Right ventricle myocardium superior (tissue), 1 donor: ENCODE results near the gene FITM2. TPM values are rescaled to one million over a fixed set of nuclear protein-coding genes. Genes with fewer than 3 reads are reported as not detected.
"Not testable (repeated sequence)": the region's sequence is repeated elsewhere in the genome, so short reads cannot be mapped to it uniquely, and the experiment has no call there.

ENCODE experiments used
- ATAC-seq: fragments of 200-7000 bp; cut with Tn5 transposase; one replicate; pipeline ENCODE4 v1.9.1; 2020; ENCODE audit warnings: mild to moderate bottlenecking; ENCODE audit not compliant: poor library complexity
- DNase-seq: peaks from one replicate; pipeline ENCODE4 v3.0.0-alpha.2; 2020
- intact Hi-C: fragments of 100-400 bp; cut with DNase I; formaldehyde crosslinking; loops from one replicate; pipeline ENCODE4 v1.11.2; 2022
- long read RNA-seq: library from polyadenylated mRNA; unstranded; transcript quantifications from one replicate; pipeline ENCODE4 v2.0.0, GENCODE V29; 2021
- total RNA-seq: library from RNA; stranded (reverse); fragmentation: NEBNext Ultra II Directional; extraction: Animal tissue kit (Norgen Biotek cat#: 25700); gene quantifications from one replicate; pipeline ENCODE4 v1.2.1, GENCODE V29; 2021
- donor health status: DM: no; HTN: yes; CAD: no; lungs with severe emphysema.

FITM2 gene, protein sequence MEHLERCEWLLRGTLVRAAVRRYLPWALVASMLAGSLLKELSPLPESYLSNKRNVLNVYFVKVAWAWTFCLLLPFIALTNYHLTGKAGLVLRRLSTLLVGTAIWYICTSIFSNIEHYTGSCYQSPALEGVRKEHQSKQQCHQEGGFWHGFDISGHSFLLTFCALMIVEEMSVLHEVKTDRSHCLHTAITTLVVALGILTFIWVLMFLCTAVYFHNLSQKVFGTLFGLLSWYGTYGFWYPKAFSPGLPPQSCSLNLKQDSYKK
- total RNA-seq = 150 TPM
- long read RNA-seq, full-length matches to known transcripts = 3 of 46 reads
- long read RNA-seq, partial matches to known transcripts = 0 of 46 reads
- long read RNA-seq, other reads (novel, unspliced or antisense) = 43 of 46 reads

DNA sequence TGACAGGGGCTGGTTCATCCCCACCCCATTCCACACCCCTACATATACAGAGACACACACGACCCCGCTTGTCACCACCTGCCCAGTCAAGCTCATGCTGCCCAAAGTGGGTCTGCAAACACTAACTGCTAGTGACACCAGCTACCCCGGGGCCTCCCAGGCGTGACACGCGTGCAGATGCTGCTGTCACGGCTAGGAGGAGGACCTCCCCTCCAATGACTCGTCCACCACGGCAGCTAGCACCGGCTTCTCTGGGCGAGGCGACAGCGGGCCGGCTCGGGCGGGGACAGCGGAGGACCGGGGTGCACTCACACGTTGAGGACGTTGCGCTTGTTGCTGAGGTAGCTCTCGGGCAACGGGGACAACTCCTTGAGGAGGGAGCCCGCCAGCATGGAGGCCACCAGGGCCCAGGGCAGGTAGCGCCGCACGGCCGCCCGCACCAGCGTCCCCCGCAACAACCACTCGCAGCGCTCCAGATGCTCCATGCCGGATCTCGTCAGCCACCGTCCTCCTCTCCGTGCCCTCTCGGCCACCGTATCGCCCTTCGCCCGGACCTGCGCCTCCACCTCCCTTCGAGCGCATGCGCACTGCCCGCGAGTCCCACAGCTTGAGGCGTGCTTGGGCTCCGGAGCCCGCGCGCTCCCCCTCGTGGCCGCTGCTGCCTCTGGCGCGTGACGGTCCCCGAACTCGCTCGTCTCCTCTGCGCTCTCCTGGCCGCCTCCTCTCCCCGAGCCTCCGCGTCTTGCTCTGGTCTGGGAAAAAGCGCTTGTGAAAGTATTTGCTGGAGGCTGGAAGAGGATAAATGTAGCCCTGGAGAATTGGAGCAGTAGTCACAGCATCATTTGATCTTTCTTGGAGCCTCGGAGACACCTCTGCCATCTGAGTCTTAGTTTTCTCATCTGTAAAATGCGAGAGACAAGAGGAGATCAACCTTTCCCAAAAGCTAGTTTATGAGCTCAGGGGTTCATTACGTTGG, at the start of gene FITM2:
TSS of gene FITM2 (minus strand) at position 539 of the 976 bp plus-strand sequence. CDS start at position 485, 54 bp downstream.
- intact Hi-C loops = loop anchor here (2.0 kb wide), 1 partner anchor 96 kb away; no protein-coding TSS in a partner anchor
- DNase-seq (peak; percentile 100), ATAC-seq (peak; percentile 86)

DNA sequence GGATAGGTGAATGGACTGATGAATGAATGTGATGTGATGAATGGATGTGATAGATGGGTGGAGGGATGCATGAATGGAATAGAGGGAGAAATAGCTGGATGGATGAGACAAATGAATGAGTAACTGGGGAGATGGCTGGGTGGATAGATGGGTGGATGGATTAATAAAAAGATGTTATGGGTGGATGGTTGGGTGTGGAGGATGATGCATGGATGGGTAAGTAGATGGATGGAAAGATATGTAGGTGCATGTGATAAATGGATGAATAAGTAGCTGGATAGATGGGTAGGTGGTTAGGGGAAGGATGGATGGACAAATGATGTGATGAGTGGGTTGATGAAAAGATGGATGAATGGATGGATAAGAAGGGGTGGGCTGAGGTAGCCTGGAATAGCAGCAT, 49.2 kb upstream of the FITM2 start:
- intact Hi-C loops = no loop called here
- DNase-seq = no peak
- ATAC-seq = no peak

DNA sequence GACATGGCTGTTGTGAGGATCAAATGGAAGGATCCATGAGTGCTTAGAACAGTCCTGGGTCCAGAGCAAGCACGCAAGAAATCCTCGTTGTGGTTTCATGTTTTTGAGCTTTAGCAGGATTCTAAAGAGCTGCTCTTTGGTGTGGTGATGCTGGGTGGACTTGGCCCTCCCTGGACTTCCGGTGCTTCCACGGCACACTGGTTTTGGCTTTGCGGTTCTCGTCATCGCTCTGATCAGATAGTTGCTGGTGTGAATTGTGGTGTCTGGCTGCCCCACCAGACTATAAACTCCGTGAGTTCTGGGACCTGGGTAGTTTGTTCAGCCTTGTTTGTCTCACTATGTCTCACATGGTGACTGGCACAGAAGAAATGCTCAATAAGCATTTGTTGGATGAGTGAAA, 47.8 kb upstream of the FITM2 start:
- no peak for ATAC-seq
- intact Hi-C loops = no loop called here
- no peak for DNase-seq

DNA sequence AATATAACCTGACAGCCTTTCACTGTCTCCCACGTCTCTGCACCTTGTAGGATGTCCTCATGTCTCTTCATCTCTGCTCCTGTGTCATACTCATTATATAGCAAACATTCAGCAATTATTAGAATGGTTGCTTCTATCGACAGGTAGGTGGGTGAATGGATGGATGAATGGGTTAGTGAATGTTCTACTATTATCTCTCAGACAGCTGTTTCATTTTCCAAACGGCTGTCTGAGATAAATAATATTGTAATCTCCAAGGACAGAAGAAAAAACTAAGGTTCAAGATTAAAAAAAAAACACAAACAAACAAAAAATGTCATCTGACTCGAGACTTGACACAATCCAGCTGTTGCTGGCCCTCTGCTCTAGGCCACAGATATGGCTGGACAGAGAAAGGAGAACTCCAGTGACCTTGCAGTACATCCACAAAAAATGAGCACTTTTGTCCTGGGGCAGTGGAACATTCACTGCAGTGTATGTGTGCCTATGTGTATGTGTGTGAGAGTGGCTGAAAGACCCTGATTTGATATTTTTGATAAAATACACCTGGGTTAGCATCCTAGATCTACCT, 46.6 kb upstream of the FITM2 start:
- ATAC-seq = peak; percentile 79
- peak; percentile 56 for DNase-seq
- intact Hi-C loops = no loop called here

DNA sequence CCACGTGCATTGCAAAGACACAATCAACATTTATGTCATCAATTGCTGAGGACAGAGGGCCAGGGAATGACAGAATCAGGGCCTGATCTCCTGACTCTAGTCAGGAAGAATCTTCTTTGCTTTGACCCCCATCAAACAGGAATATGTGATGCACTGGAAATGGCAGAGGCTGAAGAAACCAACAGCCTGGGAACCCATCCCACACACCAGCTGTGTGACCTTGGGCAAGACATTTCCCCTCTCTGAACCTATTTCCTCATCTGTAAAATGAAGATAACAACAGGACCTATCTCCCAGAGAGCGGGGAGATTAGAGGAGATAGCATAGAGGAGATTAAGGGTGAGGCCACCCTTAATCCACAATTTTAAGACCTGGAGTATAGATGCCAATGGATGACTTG, 46.0 kb upstream of the FITM2 start:
- intact Hi-C loops = no loop called here
- ATAC-seq = no peak
- no peak for DNase-seq

DNA sequence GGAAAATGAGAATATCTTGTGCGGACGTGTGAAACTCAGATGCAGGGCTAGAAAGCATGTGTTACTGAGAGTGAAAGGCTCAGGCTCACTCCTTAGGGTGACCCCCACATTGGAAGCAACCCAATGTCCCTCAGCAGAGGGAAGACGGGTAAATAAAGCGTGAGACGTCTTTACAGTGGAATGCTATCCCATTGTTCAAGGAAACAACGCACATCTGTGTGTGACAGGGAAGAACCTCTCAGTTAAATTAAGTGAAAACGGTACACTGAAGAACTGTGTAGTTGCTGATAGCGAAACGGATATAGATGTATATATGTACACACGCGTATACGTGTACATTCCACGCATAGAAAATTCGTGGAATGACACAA, 45.3 kb upstream of the FITM2 start:
- intact Hi-C loops = no loop called here
- DNase-seq = no peak

DNA sequence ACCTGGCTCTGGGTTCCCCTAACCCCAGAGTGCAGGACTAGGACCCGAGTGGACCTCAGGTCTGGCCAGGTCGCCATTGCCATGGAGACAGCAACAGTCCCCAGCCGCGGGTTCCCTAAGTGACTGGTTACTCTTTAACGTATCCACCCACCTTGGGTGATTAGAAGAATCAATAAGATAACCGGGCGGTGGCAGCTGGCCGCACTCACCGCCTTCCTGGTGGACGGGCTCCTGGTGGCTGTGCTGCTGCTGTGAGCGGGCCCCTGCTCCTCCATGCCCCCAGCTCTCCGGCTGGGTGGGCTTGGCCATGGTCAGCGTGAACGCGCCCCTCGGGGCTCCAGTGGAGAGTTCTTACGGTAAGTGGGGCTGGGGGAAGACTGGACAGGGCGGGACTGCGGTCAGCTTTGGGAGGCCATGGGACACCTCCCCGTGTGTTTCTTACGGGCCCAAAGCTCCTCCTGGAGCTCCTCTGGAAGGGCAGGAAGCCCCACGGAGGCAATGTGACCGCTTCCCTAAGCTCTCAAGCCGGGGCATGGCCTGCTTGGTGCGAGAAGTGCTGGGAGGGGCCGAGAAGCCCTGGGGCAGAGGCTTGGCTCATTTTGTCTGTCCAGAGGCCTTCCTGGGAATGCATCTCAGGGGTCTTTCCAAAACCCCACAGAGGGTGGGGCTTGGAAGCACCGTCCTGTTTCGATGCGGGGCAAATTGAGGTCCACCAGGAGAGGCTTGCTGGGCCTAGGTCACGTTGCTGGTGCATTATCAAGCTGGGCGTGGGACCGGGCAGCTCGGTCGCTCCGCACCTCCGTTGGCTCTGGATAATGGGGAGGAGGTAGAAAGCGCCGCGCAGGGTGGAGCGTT, 44.7 kb upstream of the FITM2 start, which contains the start of gene HNF4A:
TSS of gene HNF4A (plus strand) at position 202 of the 855 bp plus-strand sequence. CDS start at position 308, 106 bp downstream.
- intact Hi-C loops = no loop called here
- no peak for ATAC-seq
- DNase-seq = no peak

More for the DNA sequence above, 45.3 kb upstream of the FITM2 start:
- no peak for ATAC-seq

DNA sequence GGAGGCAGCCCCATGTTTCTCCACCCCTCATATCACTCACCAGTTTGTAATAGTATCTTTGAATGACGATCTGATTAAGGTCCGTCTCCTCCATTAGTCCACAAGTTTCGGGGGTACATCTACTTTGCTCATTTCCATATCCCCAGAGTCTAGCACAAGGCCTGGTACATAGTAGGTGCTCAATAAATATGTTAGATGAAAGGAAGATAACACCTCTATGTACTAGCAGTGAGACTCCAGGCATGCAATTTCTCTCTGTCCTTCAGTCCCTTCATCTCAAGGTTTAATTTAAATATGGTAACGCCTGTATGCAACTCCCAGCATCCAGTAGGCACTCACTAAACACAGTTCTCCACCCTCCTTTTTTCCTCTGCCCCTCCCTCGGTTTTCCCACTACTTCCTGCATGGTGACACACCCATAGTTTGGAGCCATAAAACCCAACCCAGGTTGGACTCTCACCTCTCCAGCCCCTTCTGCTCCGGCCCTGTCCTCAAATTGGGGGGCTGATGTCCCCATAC, 44.0 kb upstream of the FITM2 start:
- ATAC-seq (no peak), DNase-seq (no peak)
- intact Hi-C loops = no loop called here

DNA sequence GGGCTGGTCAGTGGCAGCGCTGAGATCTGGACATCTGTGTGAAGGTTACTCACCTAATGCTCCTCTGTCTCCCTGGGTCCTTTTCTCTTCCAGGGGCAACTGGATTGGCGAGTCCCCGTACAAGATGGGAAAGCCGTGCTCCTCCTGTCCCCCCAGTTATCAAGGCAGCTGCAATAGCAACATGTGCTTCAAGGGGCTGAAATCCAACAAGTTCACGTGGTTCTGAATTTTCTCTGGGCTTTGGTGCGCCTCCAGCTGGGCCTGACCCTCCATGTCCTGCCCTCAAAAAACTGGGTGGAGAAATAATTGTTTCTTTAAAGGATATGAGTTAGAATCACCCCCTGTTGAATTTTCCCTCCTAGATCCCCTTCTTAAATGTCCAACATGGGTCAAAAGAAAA, 39.6 kb upstream of the FITM2 start:
- peak; percentile 46 for ATAC-seq

DNA sequence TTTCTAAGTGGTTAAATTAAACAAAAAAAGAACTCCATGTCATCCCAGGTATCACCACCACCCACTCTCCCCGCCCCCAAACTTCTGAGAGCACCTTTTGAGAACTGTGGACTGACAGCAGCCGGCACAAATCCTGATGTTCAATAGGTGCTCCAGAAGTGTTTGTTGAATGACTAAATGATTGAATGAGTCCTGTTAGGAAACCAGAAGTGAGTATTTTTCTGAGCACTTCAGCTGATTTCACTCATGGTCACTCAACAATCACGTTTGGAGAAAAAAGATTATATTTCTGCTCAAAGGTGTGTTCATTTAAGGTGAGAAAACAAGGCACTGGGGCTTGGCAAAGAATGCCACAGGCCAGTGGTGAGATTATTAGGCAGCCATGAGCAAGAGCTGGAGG, 38.3 kb upstream of the FITM2 start:
- DNase-seq (no peak), ATAC-seq (no peak)
- intact Hi-C loops = no loop called here

More for the DNA sequence above, 39.6 kb upstream of the FITM2 start:
- DNase-seq = no peak
- intact Hi-C loops = no loop called here

DNA sequence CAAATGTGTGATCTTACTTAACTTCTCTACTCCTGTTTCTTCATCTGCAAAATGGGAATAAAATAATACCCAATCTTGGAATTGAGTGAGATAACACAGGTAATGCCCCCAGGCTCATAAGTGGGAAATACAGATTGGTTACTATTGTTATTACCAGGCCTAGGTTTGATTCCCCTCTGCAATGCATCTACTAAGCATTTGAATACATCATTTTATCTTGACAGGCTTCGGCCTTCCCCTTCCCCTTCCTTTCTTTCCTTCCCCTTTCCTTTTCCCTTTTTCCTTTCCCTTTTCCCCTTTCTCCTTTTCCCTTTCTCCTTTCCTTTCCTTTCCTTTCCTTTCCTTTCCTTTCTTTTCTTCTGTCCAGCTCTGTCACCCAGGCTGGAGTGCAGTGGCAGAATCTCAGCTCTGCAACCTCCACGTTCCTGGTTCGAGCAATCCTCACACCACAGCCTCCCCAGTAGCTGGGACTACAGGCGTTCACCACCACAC, 37.2 kb upstream of the FITM2 start:
- ATAC-seq (no peak), DNase-seq (no peak)
- intact Hi-C loops = no loop called here

DNA sequence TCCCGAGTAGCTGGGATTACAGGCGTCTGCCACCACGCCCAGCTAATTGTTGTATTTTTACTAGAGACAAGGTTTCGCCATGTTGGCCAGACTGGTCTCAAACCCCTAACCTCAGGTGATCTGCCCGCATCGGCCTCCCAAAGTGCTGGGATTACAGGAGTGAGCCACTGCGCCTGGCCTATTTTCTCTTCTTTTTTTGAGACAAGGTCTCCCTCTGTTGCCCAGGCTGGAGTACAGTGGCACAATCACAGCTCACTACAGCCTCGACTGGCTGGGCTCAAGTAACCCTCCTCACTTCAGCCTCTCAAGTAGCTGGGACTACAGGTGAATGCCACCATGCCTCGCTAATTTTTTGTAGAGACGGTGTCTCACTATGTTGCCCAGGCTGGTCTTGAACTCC, 34.9 kb upstream of the FITM2 start:
- intact Hi-C loops, DNase-seq, ATAC-seq: not testable (repeated sequence)

DNA sequence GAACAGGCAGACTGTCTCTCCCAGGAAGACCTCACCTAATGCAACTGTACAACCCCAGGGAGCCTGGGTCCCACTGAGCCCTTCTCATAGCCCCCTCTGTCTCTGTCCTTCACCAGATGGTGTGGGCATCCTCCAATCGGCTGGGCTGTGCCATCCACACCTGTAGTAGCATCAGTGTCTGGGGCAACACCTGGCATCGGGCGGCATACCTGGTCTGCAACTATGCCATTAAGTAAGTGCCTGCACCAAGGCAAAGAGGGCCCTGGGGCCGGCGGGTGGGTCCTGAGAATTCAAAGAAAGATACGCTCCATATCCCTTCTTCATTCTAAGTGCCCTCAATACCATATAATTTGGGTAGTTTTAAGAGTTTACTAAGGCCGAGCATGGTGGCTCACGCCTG, 34.1 kb upstream of the FITM2 start:
- no peak for DNase-seq
- intact Hi-C loops = no loop called here
- no peak for ATAC-seq

DNA sequence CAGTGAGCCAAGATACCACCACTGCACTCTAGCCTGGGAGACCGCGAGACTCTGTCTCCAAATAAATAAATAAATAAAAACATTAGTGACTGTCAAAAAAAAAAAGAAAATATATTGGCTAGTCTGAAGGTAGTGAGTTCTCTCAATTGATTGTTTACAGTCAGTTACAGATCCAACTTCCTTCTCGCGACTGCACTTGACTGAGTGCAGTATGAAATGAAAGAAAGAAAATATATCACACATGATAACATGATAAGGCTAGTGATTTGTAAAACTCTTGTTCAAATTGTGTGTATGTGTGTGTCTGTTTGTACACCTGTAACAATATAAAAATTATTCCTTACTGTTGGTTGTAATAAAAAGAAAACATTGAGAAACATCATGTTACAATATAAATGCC, 33.7 kb upstream of the FITM2 start:
- no peak for DNase-seq
- ATAC-seq = no peak
- intact Hi-C loops = no loop called here

DNA sequence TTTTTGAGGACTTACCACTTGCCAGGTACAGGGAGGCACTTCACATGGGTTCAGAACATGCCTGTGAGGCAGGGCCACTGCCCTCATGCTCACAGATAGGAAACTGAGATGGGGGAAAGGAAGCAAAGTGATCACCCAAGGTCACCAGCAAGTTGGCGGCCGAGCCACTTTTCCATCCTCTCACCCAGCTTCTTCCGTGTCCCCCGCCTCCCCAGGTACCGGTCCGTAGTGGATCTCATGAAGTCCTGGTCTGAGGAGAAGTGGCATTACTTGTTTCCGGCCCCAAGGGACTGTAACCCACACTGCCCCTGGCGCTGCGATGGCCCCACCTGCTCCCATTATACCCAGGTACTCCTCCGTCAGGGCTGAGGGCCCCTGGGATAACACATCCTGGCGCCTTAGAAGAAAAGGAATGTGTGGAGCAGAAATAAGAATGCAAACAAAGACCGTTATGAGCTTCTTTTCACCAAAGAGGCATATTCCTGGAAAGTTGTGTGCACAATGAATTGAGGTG, 32.2 kb upstream of the FITM2 start:
- intact Hi-C loops = no loop called here
- DNase-seq (no peak), ATAC-seq (no peak)

DNA sequence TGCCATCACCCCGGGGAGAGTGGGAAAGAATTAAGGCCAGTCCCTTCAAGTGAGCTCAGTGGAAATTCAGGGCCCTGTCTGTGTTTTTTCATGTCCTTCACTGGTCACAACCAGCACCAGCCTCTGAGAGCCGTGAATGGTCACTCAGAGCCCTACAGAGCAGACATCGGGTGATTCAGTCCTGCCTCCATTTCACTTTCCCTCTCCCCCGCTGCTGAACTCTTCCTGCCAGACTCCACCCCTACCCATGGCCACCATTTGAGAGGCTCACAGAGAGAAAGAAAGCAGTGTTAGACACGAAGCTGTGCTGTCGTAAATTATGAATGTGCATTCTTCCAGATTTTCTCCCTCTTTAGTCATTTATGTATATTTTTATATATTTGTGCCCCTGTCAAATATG, 31.2 kb upstream of the FITM2 start:
- DNase-seq (no peak), ATAC-seq (no peak)
- intact Hi-C loops = no loop called here

DNA sequence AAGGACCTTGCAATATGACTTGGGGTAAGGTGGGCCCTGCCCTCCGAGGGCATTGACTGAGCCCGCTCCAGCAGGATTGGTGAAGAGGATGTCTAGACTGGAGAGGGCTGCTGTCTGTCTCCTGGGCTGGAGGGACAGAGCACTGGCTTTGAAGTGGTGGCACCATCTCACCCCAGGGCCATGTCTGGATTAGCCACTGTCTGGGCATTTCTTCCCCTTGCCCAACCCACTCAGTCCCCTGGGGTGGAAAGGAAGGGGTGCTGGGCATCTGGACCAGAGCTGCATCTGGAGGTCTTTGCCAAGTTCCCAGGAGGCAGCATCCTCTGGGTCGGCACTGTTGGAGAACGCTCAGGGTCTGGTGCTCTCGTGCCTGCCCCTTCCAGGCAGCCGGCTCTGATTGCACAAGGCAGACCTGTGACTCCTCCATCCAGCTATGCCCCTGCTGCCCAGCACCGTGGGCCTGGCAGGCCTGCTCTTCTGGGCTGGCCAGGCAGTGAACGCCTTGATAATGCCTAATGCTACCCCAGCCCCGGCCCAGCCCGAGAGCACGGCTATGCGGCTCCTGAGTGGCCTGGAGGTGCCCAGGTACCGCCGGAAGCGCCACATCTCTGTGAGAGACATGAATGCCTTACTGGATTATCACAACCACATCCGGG, 25.9 kb upstream of the FITM2 start, which contains the start of gene R3HDML:
TSS of gene R3HDML (plus strand) at position 319 of the 656 bp plus-strand sequence. CDS start at position 434, 115 bp downstream.
- intact Hi-C loops = no loop called here
- DNase-seq = no peak
- ATAC-seq = no peak
